Stimulated activated CD4-positive, alpha-beta T cell treated with anti-CD3 and anti-CD28 coated beads, Interleukin-2, amount 100 ng/mL, for 48 hours (primary cell): ENCODE results near the gene ZFPM1.
A peak's percentile ranks its signal among the peaks of the same experiment; 100 is the strongest.

Experiments
- DNase-seq, 2 donors: peaks; one replicate each; pipeline ENCODE4 v3.0.0-alpha.2; 2020

ZFPM1 gene

GRCh38 chr16:88418869-88419268 is 34.2 kb upstream of the ZFPM1 start:
- DNase-seq: no peak

GRCh38 chr16:88419790-88420189 is 33.3 kb upstream of the ZFPM1 start:
- no peak for DNase-seq

- no peak for DNase-seq
Observed at GRCh38 chr16:88420496-88420895, 32.6 kb upstream of the ZFPM1 start.

- no peak for DNase-seq
Observed at GRCh38 chr16:88421301-88421700, 31.8 kb upstream of the ZFPM1 start.

GRCh38 chr16:88421871-88422433 is 31.1 kb upstream of the ZFPM1 start:
- no peak for DNase-seq

GRCh38 chr16:88422733-88423447 is 30.2 kb upstream of the ZFPM1 start:
- no peak for DNase-seq

- DNase-seq: no peak
Observed at GRCh38 chr16:88423448-88423850, 29.6 kb upstream of the ZFPM1 start.

GRCh38 chr16:88424587-88425235 is 28.4 kb upstream of the ZFPM1 start:
- DNase-seq: no peak

GRCh38 chr16:88426018-88426417 is 27.1 kb upstream of the ZFPM1 start:
- no peak for DNase-seq

GRCh38 chr16:88427376-88427775 is 25.7 kb upstream of the ZFPM1 start:
- no peak for DNase-seq

GRCh38 chr16:88428156-88428555 is 24.9 kb upstream of the ZFPM1 start:
- no peak for DNase-seq

- DNase-seq: no peak
Observed at GRCh38 chr16:88428616-88429386, 24.3 kb upstream of the ZFPM1 start.

- DNase-seq: no peak
Observed at GRCh38 chr16:88429387-88430184, 23.5 kb upstream of the ZFPM1 start.

- DNase-seq: no peak
Observed at GRCh38 chr16:88430185-88430523, 22.9 kb upstream of the ZFPM1 start.

- DNase-seq: peak; percentile 30 to 34
Observed at GRCh38 chr16:88430524-88431446, 22.3 kb upstream of the ZFPM1 start.

GRCh38 chr16:88431651-88432050 is 21.4 kb upstream of the ZFPM1 start:
- DNase-seq: no peak

GRCh38 chr16:88432174-88432573 is 20.9 kb upstream of the ZFPM1 start:
- DNase-seq: no peak

- DNase-seq: no peak
Observed at GRCh38 chr16:88432753-88433152, 20.3 kb upstream of the ZFPM1 start.

GRCh38 chr16:88433632-88434352 is 19.3 kb upstream of the ZFPM1 start:
- no peak for DNase-seq

GRCh38 chr16:88434353-88434690 is 18.8 kb upstream of the ZFPM1 start:
- DNase-seq: no peak

GRCh38 chr16:88434746-88435145 is 18.3 kb upstream of the ZFPM1 start:
- no peak for DNase-seq
